Upper lobe of left lung (tissue), 6 donors: ENCODE results near the gene NCBP3. TPM values are rescaled to one million over a fixed set of nuclear protein-coding genes. Genes with fewer than 3 reads are reported as not detected.
A peak's percentile ranks its signal among the peaks of the same experiment; 100 is the strongest.

Source experiments
- ATAC-seq, 2 donors: fragments of 200-7000 bp; cut with Tn5 transposase; one replicate each; pipeline ENCODE4 v1.9.1; 2022; ENCODE audit warnings: mild to moderate bottlenecking in 2 of 2, moderate library complexity in 2 of 2; ENCODE audit not compliant: low FRiP score in 2 of 2
- DNase-seq, 2 donors: peaks; one replicate each; pipeline ENCODE4 v3.0.0-alpha.2; 2019 to 2020
- H3K27ac ChIP-seq, 4 donors: fragments of 200-600 bp; sonication (generic); one replicate each; pipeline ENCODE4 v1.5.1; 2016 to 2019
- H3K27me3 ChIP-seq, 4 donors: fragments of 200-600 bp; sonication (generic); one replicate each; pipeline ENCODE4 v1.5.1; 2017 to 2019
- H3K36me3 ChIP-seq, 4 donors: fragments of 200-600 bp; sonication (generic); one replicate each; pipeline ENCODE4 v1.5.1; 2016 to 2019
- H3K4me1 ChIP-seq, 4 donors: fragments of 200-600 bp; sonication (generic); one replicate each; pipeline ENCODE4 v1.5.1; 2018 to 2019
- H3K4me3 ChIP-seq, 4 donors: fragments of 200-600 bp; sonication (generic); one replicate each; pipeline ENCODE4 v1.5.1; 2017 to 2019; ENCODE audit warnings: mild to moderate bottlenecking in 2 of 4, moderate library complexity in 1 of 4
- H3K9me3 ChIP-seq, 4 donors: fragments of 200-600 bp; sonication (generic); one replicate each; pipeline ENCODE4 v1.5.1; 2018 to 2019
- EP300 ChIP-seq, 4 donors: sonication (generic); formaldehyde crosslinking; IDR thresholded peaks; one replicate each; pipeline ENCODE4 v1.5.1; 2017; ENCODE audit warnings: antibody characterized with exemption in 4 of 4, control low read depth in 2 of 4
- POLR2A ChIP-seq, 4 donors: fragments of 450-650 bp; IDR thresholded peaks; one replicate each; pipeline ENCODE4 v1.5.1; 2016 to 2017; ENCODE audit warnings: antibody characterized with exemption in 4 of 4, mild to moderate bottlenecking in 2 of 4
- POLR2AphosphoS5 ChIP-seq, 2 donors: sonication (generic); formaldehyde crosslinking; IDR thresholded peaks; one replicate each; pipeline ENCODE4 v1.5.1; 2017; ENCODE audit warnings: antibody characterized with exemption in 2 of 2
- WGBS, 2 donors: methylation state at CpG; one replicate each; pipeline ENCODE4 v1.1.5; 2017 to 2018; 5-methylcytosine and 5-hydroxymethylcytosine counted together
- total RNA-seq, 6 donors: library from RNA; depleted of rRNA in 4 of 6; stranded (reverse); fragments of >200 nt in 4 of 6; gene quantifications; one replicate each; pipeline versions ENCODE4 v1.1.0 to v1.2.1, GENCODE V29; 2016 to 2021
- TF ChIP-seq, protein P1 (sequence below), 6 experiments: fragments of 450-650 bp in 4 of 6; fragments of 200-600 bp in 2 of 6; sonication (generic) in 2 of 6; IDR thresholded peaks; one replicate each; pipeline ENCODE4 v1.5.1; 2016 to 2019; ENCODE audit warnings: antibody characterized with exemption in 6 of 6
- donor health status: DM: no; HTN: no; CAD: no; lungs with moderate emphysema.
- donor health status: DM: no; HTN: yes; CAD: no; lungs with severe emphysema.

Gene NCBP3
- total RNA-seq, 6 donors from 2014 or later: 17.3 to 43.0 (median 32.5) TPM

- WGBS, 2 donors: 94 to 95% methylated on average over 9 to 15 of the region's 15 CpGs
- Histone ChIP-seq H3K27ac (no peak overlapping the region), H3K4me3 (no peak overlapping the region), H3K4me1 (no peaks in the 10 kb centered on the region), H3K9me3 (no peaks in the 10 kb centered on the region), H3K36me3 (peaks cover 33 to 100% (median 66%) of the 10 kb centered on the region in 4 donors), H3K27me3 (no peaks in the 10 kb centered on the region)
- TF ChIP-seq EP300 (IDR thresholded peaks at IDR 0.05) (no peak), POLR2AphosphoS5 (IDR thresholded peaks at IDR 0.05) (no peak), POLR2A (IDR thresholded peaks at IDR 0.05) (no peak)
- TF ChIP-seq, protein P1, sequence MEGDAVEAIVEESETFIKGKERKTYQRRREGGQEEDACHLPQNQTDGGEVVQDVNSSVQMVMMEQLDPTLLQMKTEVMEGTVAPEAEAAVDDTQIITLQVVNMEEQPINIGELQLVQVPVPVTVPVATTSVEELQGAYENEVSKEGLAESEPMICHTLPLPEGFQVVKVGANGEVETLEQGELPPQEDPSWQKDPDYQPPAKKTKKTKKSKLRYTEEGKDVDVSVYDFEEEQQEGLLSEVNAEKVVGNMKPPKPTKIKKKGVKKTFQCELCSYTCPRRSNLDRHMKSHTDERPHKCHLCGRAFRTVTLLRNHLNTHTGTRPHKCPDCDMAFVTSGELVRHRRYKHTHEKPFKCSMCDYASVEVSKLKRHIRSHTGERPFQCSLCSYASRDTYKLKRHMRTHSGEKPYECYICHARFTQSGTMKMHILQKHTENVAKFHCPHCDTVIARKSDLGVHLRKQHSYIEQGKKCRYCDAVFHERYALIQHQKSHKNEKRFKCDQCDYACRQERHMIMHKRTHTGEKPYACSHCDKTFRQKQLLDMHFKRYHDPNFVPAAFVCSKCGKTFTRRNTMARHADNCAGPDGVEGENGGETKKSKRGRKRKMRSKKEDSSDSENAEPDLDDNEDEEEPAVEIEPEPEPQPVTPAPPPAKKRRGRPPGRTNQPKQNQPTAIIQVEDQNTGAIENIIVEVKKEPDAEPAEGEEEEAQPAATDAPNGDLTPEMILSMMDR (IDR thresholded peaks at IDR 0.05): no peak
- ATAC-seq (no peak), DNase-seq (peak in 1 of 2 donors; percentile 57)
These were observed 32.9 kb downstream of the NCBP3 start for GRCh38 chr17:3813171-3813570.

- DNase-seq (no peak), ATAC-seq (no peak)
- H3K27me3 ChIP-seq: no peaks in the 10 kb centered on the region
- H3K36me3 ChIP-seq: peaks cover 33 to 100% (median 64%) of the 10 kb centered on the region in 4 donors
- 91 to 92% methylated on average over 12 of the region's 12 CpGs for WGBS, 2 donors
- H3K4me1 ChIP-seq: no peaks in the 10 kb centered on the region
- TF ChIP-seq POLR2A (IDR thresholded peaks at IDR 0.05): no peak
- TF ChIP-seq POLR2AphosphoS5 (IDR thresholded peaks at IDR 0.05): no peak
- no peak for TF ChIP-seq EP300 (IDR thresholded peaks at IDR 0.05)
- TF ChIP-seq, protein P1 (IDR thresholded peaks at IDR 0.05): no peak
- no peak overlapping the region for H3K27ac ChIP-seq
- H3K9me3 ChIP-seq: no peaks in the 10 kb centered on the region
- no peak overlapping the region for H3K4me3 ChIP-seq
These were observed 33.3 kb downstream of the NCBP3 start for GRCh38 chr17:3812771-3813170.

DNA sequence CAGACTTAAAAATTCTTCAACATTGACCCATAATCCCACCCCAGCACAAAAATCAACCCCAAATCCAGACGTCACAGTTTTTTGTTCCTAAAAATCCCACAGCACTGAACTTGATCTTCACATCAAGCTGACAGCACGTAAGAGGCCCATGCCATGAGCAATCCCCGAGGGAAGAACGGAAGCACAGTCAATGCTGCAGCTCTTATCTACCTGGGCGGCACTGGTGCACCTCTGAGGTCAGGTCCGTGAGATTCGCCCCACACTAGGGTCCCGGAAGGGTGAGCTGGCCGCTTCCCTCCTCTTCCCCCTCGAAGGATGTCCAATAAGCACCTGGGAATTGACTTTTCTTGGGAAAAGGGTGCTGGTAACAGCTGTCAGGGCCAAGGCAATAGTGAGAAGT is 33.8 kb downstream of the NCBP3 start:
- no peaks in the 10 kb centered on the region for H3K9me3 ChIP-seq
- WGBS, 2 donors: 91 to 93% methylated on average over 9 to 10 of the region's 10 CpGs

DNA sequence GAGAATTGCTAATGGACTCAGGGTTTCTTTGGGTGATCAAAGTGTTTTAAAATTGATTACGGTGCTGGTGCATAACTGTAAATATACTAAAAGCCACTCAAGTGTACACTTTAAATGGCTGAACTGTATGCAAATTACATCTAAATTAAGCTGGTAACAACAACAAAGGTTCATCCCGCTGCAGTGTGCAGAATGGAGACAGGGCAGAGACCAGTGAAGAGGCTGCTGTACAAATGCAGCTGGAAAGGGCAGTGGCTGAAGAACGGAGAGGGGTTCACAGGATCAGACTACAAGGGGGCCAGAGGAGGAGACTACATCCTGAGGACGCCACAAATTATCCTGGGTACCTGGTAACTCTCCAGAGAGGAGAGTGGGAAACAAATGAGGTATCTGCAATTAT is 36.0 kb downstream of the NCBP3 start:
- H3K27me3 ChIP-seq: no peaks in the 10 kb centered on the region
- TF ChIP-seq, protein P1 (IDR thresholded peaks at IDR 0.05): no peak
- no peak for TF ChIP-seq POLR2A (IDR thresholded peaks at IDR 0.05)
- no peak for TF ChIP-seq EP300 (IDR thresholded peaks at IDR 0.05)
- no peak for TF ChIP-seq POLR2AphosphoS5 (IDR thresholded peaks at IDR 0.05)
- peaks cover 16 to 87% (median 49%) of the 10 kb centered on the region in 4 donors for H3K36me3 ChIP-seq
- no peaks in the 10 kb centered on the region for H3K9me3 ChIP-seq
- ATAC-seq: no peak
- H3K4me3 ChIP-seq: no peak overlapping the region
- 87 to 94% methylated on average over 4 of the region's 4 CpGs for WGBS, 2 donors
- no peaks in the 10 kb centered on the region for H3K4me1 ChIP-seq
- no peak overlapping the region for H3K27ac ChIP-seq
- DNase-seq: no peak

More for the DNA sequence above, 33.8 kb downstream of the NCBP3 start:
- TF ChIP-seq, protein P1 (IDR thresholded peaks at IDR 0.05): no peak
- TF ChIP-seq POLR2AphosphoS5 (IDR thresholded peaks at IDR 0.05): no peak
- TF ChIP-seq EP300 (IDR thresholded peaks at IDR 0.05): no peak
- peaks cover 29 to 100% (median 67%) of the 10 kb centered on the region in 4 donors for H3K36me3 ChIP-seq
- no peaks in the 10 kb centered on the region for H3K4me1 ChIP-seq
- no peak overlapping the region for H3K27ac ChIP-seq
- ATAC-seq (no peak), DNase-seq (no peak)
- no peak overlapping the region for H3K4me3 ChIP-seq
- H3K27me3 ChIP-seq: no peaks in the 10 kb centered on the region

DNA sequence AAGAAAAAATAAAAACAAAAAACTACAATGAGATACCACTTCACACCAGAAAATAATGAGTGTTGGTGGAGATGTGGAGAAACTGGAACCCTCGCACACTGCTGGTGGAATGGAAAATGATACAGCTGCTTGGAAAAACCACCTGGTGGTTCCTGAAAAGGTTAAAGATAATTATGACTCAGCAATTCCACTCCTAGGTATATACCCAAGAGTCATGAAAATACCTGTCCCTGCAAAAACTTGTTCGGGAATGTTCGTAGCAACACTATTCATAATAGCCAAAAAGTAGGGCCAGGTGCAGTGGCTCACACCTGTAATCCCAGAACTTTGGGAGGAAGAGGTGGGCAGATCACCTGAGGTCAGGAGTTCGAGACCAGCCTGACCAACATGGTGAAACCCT is 36.9 kb downstream of the NCBP3 start:
- no peak for TF ChIP-seq EP300 (IDR thresholded peaks at IDR 0.05)
- TF ChIP-seq, protein P1 (IDR thresholded peaks at IDR 0.05): no peak
- no peak for TF ChIP-seq POLR2A (IDR thresholded peaks at IDR 0.05)
- no peak for TF ChIP-seq POLR2AphosphoS5 (IDR thresholded peaks at IDR 0.05)
- no peak for DNase-seq
- Histone ChIP-seq H3K4me3 (no peak overlapping the region), H3K27me3 (no peaks in the 10 kb centered on the region), H3K36me3 (peaks cover 15 to 78% (median 41%) of the 10 kb centered on the region in 4 donors), H3K4me1 (peaks cover 0 to 6% (median 0%) of the 10 kb centered on the region in 4 donors), H3K27ac (no peak overlapping the region), H3K9me3 (no peaks in the 10 kb centered on the region)
- WGBS, 2 donors: 88 to 92% methylated on average over 4 of the region's 4 CpGs
- ATAC-seq: no peak
